Keratinocyte (primary cell): ENCODE data around the gene CEACAM5. TPM values are rescaled to one million over a fixed set of nuclear protein-coding genes. Genes with fewer than 3 reads are reported as not detected.

Source experiments
- DNase-seq: peaks from one replicate; pipeline ENCODE4 v3.0.0-alpha.2; 2011; ENCODE audit warnings: low read depth, missing footprints, low spot score
- FAIRE-seq: peaks from 2 replicates; lab custom pipeline; 2011; peaks lifted over from hg19 to GRCh38; lab: Jason Lieb, UNC
- H2AFZ ChIP-seq: 2 replicates; pipeline ENCODE4 v1.6.0; 2012; ENCODE audit warnings: low read length, control low read depth, inconsistent platforms; ENCODE audit not compliant: control insufficient read depth
- H3K27ac ChIP-seq: 2 replicates; pipeline ENCODE4 v1.5.1; 2011; ENCODE audit warnings: low read length; ENCODE audit not compliant: control insufficient read depth, insufficient read depth
- H3K27me3 ChIP-seq: 3 replicates; pipeline ENCODE4 v1.6.0; 2011; ENCODE audit warnings: low read length; ENCODE audit not compliant: control insufficient read depth, insufficient read depth; ENCODE audit errors: extremely low read depth
- H3K36me3 ChIP-seq, 2 experiments: 2 replicates in 1 of 2; 3 replicates in 1 of 2; pipeline ENCODE4 v1.5.1; 2011; ENCODE audit warnings: low read length in 2 of 2, mild to moderate bottlenecking in 1 of 2; ENCODE audit not compliant: control insufficient read depth in 2 of 2, insufficient read depth in 2 of 2; ENCODE audit errors: extremely low read depth in 1 of 2
- H3K4me1 ChIP-seq: 3 replicates; pipeline ENCODE4 v1.5.1; 2011; ENCODE audit warnings: low read length; ENCODE audit not compliant: control insufficient read depth, insufficient read depth; ENCODE audit errors: extremely low read depth
- H3K4me2 ChIP-seq: 3 replicates; pipeline ENCODE4 v1.6.0; 2011; ENCODE audit warnings: low read depth, low read length; ENCODE audit not compliant: control insufficient read depth, insufficient read depth; ENCODE audit errors: extremely low read depth
- H3K4me3 ChIP-seq, 3 experiments: fragments of 200-600 bp in 1 of 3; sonication (generic) in 1 of 3; 2 replicates in 2 of 3; 3 replicates in 1 of 3; pipeline ENCODE4 v1.5.1; 2011 to 2016; ENCODE audit warnings: low read length in 3 of 3, mild to moderate bottlenecking in 3 of 3, control low read depth in 2 of 3, inconsistent platforms in 1 of 3, low read depth in 1 of 3, mixed read lengths in 1 of 3, mixed run types in 1 of 3, moderate library complexity in 1 of 3; ENCODE audit not compliant: control insufficient read depth in 2 of 3, insufficient read depth in 2 of 3; ENCODE audit errors: extremely low read depth in 1 of 3
- H3K79me2 ChIP-seq: 2 replicates; pipeline ENCODE4 v1.6.0; 2012; ENCODE audit warnings: low read length; ENCODE audit not compliant: control insufficient read depth, insufficient read depth
- H3K9ac ChIP-seq: 3 replicates; pipeline ENCODE4 v1.6.0; 2011; ENCODE audit warnings: low read length; ENCODE audit not compliant: control insufficient read depth, insufficient read depth; ENCODE audit errors: extremely low read depth
- H3K9me1 ChIP-seq: 3 replicates; pipeline ENCODE4 v1.6.0; 2011; ENCODE audit warnings: low read length; ENCODE audit not compliant: control insufficient read depth, insufficient read depth; ENCODE audit errors: extremely low read depth
- H3K9me3 ChIP-seq: 2 replicates; pipeline ENCODE4 v1.5.1; 2012; ENCODE audit warnings: low read depth, low read length; ENCODE audit not compliant: control insufficient read depth
- H4K20me1 ChIP-seq: 3 replicates; pipeline ENCODE4 v1.6.0; 2011; ENCODE audit warnings: low read length; ENCODE audit not compliant: control insufficient read depth, insufficient read depth; ENCODE audit errors: extremely low read depth
- CTCF ChIP-seq, 3 experiments: IDR thresholded peaks in 1 of 3; conservative IDR thresholded peaks in 1 of 3; optimal IDR thresholded peaks in 1 of 3; 2 replicates in 2 of 3; 3 replicates in 1 of 3; pipeline versions ENCODE3 to v1.5.1; 2011; ENCODE audit warnings: low read length in 3 of 3, mild to moderate bottlenecking in 3 of 3, moderate library complexity in 2 of 3, control low read depth in 1 of 3, inconsistent platforms in 1 of 3; ENCODE audit not compliant: insufficient read depth in 2 of 3; ENCODE audit errors: extremely low read depth in 1 of 3
- EZH2 ChIP-seq: IDR thresholded peaks from one replicate; pipeline ENCODE4 v1.6.1; 2012; ENCODE audit warnings: inconsistent platforms, mild to moderate bottlenecking, low read length, moderate library complexity
- dilution Hi-C: fragments of 300-500 bp; cut with MboI; formaldehyde crosslinking; loops from one replicate; pipeline ENCODE4 v1.7.0; 2020; ENCODE audit warnings: low sequenced_read_pairs; ENCODE audit not compliant: extremely low pct_ligation_motif_present
- polyA plus RNA-seq, 5 experiments: library from polyadenylated mRNA; depleted of rRNA in 3 of 5; stranded (reverse) in 3 of 5; stranded (forward) in 1 of 5; unstranded in 1 of 5; fragments of >200 nt; gene quantifications; 1 replicate in 1 of 5; 2 replicates in 3 of 5; 3 replicates in 1 of 5; pipeline versions ENCODE4 v1.2.1 to v1.2.3, GENCODE V29; 2011 to 2012; ENCODE audit warnings: missing spikeins in 2 of 5, low read depth in 1 of 5, low replicate concordance in 1 of 5

Gene CEACAM5
- polyA plus RNA-seq, 1 donor (not counting 4 experiments of a cell fraction or from before 2014, with no cell fraction given) = not detected

- Histone ChIP-seq H3K9me3 (no peaks in the 10 kb centered on the region), H3K4me2 (no peak overlapping the region), H3K9ac (no peak overlapping the region), H2AFZ (no peak overlapping the region), H3K36me3 (no peaks in the 10 kb centered on the region), H3K27me3 (no peaks in the 10 kb centered on the region), H3K79me2 (no peaks in the 10 kb centered on the region), H3K9me1 (no peaks in the 10 kb centered on the region), H3K4me3 (no peak overlapping the region), H4K20me1 (no peaks in the 10 kb centered on the region), H3K27ac (no peak overlapping the region), H3K4me1 (no peaks in the 10 kb centered on the region)
- DNase-seq (no peak), FAIRE-seq (no peak)
- TF ChIP-seq EZH2 (no peak), CTCF (optimal IDR thresholded peaks at IDR 0.05 in 1 of 3, IDR thresholded peaks at IDR 0.05 in 1 of 3, conservative IDR thresholded peaks at IDR 0.05 in 1 of 3; ENCODE audit: extremely low read depth in 1 of 3, insufficient read depth in 2 of 3, low read length in 3 of 3) (no peak)
- dilution Hi-C loops = no loop called here
Observed at GRCh38 chr19:41699968-41700323, 8.5 kb upstream of the CEACAM5 start.

- H3K79me2 ChIP-seq = no peaks in the 10 kb centered on the region
- no peak overlapping the region for H3K27ac ChIP-seq
- H3K9ac ChIP-seq = no peak overlapping the region
- H3K36me3 ChIP-seq = no peaks in the 10 kb centered on the region
- no peaks in the 10 kb centered on the region for H3K4me1 ChIP-seq
- H3K27me3 ChIP-seq = no peaks in the 10 kb centered on the region
- no peaks in the 10 kb centered on the region for H3K9me1 ChIP-seq
- no peak overlapping the region for H3K4me3 ChIP-seq
- no peaks in the 10 kb centered on the region for H3K9me3 ChIP-seq
- peaks cover 4% of the 10 kb centered on the region for H4K20me1 ChIP-seq
- dilution Hi-C loops = no loop called here
- no peak overlapping the region for H2AFZ ChIP-seq
- no peak overlapping the region for H3K4me2 ChIP-seq
- no peak for TF ChIP-seq EZH2
- no peak for FAIRE-seq
- no peak for DNase-seq
Observed at GRCh38 chr19:41700381-41701195, 7.8 kb upstream of the CEACAM5 start.
